GM21825 (cell line): Measurements from ENCODE around the gene RAB31.
"Not testable (repeated sequence)": the region's sequence is repeated elsewhere in the genome, so short reads cannot be mapped to it uniquely, and the experiment has no call there.

Source experiments
- ATAC-seq: cut with Tn5 transposase; IDR thresholded peaks from one replicate; pipeline ENCODE4 v1.9.1; 2021; ENCODE audit warnings: mild to moderate bottlenecking, moderate library complexity; ENCODE audit not compliant: unreplicated experiment

RAB31 gene

DNA sequence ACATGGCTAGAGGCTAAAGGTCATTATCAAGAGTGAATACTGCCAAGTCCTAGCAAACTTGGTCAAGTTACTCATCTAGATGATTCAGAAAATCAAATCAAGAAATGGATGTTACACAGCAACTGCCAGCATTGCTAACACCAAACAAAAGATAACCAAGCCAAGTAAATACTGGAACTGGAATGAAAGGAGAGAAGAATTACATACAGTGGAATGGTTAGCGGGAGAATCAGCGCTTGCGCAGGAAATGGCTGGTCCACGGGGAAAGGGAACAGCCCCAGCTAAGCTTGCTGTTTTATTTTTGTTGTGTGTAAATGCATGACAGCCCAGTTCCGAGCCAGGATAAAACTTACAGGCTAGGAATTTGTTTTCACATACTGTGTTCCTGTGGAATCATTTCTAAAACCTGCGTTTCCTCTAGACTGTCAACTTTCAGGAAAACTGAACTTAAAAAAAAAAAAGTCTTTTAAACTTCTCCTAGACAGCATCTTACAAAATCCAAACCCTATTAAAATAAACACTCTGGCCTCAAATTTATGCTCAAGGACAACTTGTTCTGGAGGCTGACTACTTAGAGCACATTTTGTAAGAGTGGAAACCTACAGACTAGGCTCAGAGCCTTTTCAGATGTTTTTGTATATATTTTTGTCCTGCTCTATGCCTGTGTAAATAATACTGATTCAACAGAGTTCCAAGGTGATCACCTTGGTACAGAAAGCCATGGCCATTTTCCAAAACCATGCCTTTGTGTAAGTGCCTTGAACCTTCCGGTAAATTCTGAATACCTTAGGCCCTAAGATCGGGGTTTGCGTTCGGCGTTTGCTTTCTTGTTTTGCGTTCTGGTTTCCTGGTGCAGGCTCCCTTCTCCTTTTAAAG, 146.9 kb downstream of the RAB31 start:
- ATAC-seq, result no peak

DNA sequence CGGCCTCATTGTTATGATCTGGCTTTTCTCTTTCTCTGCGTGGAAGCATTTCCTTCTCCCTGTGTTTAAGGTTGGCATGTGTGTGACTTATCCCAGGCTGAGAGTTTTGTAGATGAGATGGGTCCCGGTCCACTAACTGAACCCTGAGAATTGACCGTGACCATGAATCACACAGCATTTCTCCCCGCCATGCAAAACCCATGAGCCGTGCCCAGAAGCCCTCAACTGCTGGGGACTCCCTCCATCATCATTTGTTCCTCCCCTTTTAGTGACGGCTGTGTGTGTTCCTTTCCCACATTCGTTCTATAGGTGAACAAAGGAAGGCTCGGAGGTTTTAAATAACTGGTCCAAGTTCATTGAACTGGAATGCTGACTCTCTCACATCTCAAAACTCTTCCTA, 147.6 kb downstream of the RAB31 start:
- ATAC-seq, result no peak

DNA sequence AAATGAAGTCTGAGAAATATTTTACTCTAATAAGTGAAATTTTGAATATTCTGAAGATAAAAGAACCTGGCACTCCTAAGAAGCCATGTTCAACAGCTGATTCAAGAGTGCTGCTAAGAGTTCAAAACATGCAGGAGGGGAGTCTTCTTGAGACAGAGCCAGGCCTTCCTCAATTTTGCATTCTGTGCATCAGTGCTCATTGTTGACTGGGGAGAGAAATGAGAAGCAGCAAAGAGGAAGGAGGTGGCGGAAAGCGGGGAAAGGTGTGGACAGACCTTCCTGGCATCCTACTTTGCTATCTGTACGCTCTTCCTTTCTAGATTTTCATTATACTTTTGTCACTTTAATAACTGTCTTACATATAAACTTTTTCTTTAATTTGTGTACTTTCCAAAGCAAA, 148.0 kb downstream of the RAB31 start:
- ATAC-seq, result no peak

DNA sequence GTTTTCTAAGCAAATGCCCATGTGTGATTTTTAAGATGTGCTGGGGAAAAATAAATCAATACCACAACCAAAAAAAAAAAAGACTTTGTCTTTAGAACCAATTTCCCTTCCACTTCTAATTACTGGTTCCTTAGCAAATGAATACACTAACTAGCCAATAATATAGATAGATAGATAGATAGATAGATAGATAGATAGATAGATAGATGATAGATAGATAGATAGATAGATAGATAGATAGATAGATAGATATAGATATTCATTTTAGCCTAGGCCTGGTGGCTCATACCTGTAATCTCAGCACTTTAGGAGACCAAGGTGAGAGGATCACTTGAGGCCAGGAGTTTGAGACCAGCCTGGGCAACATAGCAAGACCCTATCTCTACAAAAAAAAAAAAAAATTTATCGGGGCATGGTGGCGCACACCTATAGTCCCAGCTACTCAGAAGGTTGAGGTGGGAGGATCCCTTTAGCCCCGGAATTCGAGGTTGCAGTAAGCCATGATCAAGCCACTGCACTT, 149.4 kb downstream of the RAB31 start:
- not testable (repeated sequence) for ATAC-seq

DNA sequence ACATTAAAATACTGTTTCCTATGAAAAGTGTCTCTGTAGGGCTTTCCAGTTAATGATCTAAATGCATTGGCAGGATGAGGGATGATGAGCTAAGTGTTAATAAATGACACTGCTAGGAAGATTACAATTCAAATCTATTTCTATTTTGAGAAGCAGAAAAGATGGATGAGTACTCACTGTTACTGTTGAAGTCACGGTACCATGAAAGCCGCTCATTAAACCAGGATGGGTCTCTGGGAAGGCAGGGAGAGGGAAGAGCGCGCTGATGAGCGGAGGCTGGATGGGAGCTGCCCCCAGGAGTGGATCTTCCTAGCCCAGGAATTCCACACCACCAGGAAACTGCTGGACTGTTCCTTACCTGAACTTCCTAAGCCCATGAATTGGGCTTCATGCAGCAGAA, 150.5 kb downstream of the RAB31 start:
- ATAC-seq, result no peak

DNA sequence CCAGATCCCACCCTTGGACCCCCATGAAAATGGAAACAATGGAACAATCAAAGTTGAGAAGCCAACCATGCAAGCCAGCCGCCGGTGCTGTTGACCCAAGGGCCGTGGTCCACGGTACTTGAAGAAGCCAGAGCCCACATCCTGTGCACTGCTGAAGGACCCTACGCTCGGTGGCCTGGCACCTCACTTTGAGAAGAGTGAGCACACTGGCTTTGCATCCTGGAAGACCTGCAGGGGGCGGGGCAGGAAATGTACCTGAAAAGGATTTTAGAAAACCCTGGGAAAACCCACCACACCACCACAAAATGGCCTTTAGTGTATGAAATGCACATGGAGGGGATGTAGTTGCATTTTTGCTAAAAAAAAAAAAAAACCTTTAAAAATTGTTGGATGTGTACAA, 151.1 kb downstream of the RAB31 start:
- ATAC-seq, result no peak

DNA sequence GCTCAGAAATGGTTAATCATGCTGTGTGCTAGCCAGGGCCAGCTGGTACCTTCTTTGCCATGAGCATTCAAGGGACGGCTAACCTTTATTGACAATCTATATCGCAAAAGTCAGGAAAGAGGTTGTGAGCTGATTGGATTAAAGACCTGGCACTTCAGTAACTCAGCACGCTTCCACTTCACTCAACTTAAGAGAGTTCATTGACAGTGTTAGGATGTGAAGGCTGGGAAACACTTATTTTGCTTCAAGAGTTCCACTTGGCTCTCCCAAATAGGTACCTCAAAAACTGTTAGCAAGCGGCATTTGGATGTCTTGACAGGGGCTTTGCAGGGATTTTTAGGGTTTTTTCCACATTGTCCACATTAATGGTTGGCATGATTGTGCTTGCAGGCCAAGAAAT, 152.6 kb downstream of the RAB31 start:
- no peak for ATAC-seq

DNA sequence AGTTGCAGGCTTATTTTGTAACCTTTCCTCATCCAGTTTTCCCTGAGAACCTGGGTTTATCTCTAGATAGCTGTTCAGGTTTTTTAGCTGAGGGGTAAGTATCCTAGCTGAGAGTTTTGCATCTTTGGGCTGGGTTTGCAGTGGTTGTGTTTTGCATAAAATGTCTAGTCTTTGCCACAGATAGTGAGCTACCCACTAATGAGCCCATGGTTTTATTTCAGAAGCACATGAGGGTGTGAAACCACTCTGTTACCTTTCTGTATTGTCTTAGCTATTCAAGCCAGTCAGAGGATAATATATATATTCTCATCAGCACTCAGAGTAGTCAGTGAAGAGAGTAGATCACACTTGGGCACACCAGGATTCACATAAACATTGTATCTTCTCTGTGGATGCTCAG, 153.1 kb downstream of the RAB31 start:
- ATAC-seq, result peak; percentile 73

DNA sequence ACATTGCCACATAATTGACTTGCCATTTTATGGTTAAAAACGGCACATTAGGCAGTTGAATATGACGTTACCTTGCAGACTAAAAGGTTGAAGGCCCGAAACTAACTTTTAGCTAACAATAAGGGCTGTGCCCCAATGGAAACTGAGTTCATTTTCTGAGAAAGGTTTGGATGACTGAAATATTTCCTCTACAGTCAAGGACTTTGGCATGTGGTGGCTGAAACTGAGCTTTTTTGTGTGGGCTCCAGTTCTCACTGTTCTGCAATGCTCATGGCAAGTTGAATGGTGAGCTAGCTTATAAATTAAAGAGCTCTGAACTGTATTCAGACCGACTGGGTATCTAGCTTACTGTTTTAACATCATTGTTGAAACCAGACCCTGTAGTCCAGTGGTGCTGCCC, 153.8 kb downstream of the RAB31 start:
- no peak for ATAC-seq

DNA sequence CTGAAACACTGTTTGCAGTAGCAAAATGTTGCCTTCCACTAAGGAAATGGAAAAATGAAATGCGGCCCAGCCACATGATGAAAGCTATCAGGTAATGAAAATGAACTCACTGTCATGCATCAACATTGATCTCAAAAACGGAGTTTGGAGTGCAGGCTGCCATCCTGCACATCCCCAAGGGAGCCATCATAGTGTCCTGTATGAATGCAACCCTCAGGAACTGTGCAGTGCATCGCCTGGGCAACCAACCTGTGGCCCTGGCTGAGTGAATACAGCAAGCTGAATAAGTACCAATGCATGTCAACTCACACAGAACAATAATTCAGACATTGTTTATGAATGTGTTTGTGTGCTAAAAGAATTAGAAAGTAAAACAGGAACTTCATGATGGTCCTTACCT, 154.6 kb downstream of the RAB31 start:
- no peak for ATAC-seq

DNA sequence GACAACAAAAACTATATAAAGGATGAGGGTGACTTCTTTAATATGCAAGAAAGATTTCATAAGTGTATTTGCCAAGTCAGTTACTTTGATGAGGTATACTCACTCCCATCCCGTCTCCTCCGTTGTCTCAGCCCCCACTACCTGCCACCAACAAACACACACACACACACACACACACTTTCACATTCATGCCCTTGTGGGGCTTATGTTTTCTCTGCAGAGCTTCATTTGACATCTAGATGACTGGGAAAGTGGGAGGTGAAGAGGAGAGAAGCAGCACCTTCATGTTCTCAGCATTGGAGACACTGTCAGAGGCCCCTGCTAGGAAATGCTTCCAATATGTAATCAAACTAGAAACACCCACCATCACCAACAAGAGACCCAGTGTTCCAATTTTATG, 155.2 kb downstream of the RAB31 start:
- no peak for ATAC-seq

DNA sequence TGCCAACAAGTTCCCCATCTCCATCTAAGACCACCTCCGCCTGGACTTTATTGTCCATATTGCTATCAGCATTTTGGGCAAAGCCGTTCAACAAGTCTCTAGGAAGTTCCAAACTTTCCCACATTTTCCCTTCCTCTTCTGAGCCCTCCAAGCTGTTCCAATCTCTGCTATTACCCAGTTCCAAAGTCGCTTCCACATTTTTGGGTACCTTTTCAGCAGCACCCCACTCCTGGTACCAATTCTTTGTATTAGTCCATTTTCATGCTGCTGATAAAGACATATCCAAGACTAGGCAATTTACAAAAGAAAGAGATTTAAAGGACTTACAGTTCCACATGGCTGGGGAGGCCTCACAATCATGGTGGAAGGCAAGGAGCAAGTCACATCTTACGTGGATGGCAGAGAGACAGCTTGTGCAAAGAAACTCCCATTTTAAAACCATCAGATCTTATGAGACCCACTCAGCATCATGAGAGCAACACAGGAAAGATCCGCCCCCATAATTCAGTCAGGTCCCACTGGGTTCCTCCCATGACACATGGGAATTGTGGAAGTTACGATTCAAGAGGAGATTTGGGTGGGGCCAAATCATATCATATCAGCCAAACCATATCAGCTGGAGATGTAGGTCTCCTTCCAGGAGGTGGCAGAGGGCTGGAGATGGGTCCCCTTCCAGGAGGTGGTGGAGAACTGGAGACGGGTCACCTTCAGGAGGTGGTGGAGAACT, 157.8 kb downstream of the RAB31 start:
- ATAC-seq, result no peak

DNA sequence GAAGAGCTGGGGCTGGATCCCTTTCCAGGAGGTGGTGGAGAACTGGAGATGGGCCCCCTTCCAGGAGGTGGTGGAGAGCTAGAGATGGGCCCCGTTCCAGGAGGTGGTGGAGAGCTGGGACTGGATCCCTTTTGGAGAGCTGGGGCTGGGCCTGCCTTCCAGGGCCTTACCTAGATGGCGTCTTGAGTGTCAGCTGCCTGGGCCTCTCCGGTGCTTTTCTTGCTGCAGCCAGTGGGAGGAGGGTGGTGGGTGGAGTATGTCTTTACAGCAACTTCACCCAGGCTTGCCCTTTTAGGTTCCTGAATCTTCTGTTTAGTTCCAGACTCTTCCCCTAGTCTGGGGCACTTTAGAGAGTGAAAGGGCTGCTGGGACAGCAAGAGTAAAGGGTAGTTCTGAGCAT, 158.5 kb downstream of the RAB31 start:
- no peak for ATAC-seq

DNA sequence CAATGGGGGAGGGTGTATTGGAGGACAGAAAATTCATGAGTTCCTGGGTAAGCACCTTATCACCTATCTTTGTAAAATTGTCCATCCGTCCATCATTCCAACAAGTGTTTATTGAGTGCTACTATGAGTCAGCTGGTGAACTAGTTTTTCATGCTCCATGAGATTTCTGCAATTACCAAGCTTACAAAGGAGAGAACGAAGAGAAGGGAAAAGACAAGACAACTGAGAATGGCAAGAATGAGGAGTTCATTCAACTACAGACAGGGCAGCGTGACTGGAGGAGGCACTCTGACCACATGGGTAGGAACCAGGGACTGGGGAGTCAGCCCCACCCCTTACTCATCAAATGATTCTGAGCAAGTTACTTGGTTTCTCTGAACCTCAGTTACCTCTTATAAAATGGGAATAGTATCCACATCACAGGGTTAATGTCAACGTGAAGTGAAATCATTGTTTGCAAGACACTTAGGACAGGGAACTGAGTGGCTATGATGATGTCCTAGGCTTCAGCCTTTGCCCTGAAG, 159.0 kb downstream of the RAB31 start:
- ATAC-seq, result no peak

DNA sequence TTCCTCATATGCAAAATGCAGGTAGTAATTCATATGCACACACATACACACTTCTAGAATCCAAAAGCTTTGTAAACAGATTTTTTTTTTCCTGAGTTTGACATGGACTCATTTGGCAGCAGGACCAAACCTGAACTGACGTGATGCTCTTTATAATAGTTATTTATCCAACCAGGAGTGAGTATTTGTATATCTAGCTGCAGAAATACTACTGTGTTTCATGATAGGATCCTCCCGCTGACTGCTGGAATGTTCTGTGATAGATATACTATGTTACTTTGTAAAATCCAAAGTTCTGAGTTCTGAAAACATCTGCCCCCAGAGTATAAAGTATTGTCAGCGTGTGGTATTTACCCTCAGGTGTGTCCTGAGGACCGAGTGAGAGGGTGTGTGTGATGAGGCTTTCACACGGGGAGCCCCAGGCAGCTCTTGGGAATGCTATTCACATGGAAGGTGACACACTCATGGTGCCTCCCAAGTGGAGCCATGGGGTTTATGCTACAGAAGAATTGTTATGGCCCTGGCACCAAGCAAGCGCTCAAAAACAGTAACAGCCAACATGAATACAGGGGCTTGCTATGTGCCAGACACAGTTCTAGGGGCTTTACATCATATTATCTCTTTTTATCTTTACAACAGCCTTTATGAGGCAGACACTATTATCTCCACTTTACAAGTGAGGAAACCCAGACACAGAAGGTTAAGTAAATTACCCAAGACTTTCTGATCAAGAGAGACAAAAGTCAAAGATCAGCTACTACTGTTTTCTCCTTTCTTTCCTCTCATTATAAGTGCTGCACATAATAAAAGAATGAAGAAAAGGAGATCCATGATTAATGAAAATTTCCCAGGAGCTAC, 161.0 kb downstream of the RAB31 start:
- ATAC-seq, result no peak

DNA sequence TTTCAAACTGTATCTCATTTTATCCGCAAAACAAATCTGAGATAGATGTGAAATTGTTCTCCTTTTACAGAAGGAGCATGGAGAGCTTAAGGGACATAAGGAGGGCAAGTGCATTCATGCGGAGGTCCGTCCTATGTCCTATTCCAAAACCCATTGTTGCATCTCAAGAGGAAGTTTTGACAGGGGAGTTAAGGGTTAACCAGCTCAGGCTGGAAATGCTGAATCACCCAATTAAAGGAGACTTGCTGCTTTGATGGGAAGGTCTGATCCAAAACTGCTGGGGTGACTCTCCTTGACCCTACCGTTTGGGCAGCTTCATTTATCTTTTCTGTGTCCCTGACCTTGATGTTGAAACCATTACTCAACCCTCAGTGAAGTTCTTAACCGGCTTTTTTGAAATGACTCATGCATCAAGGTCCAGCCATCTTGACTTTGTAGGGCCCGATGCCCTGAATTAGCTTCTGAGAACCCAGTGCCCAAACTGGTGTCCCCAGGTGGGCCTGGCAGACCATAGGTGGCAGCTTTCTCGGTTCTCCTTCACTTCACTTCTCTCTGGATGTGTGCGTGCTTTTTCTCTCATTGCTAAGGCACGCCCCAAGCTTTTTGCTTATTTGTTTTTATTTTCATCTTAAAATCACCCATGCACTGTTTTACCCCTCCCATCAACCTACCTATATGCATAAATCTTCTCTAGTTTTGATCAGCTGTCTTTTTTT, 161.8 kb downstream of the RAB31 start:
- peak; percentile 54 for ATAC-seq

DNA sequence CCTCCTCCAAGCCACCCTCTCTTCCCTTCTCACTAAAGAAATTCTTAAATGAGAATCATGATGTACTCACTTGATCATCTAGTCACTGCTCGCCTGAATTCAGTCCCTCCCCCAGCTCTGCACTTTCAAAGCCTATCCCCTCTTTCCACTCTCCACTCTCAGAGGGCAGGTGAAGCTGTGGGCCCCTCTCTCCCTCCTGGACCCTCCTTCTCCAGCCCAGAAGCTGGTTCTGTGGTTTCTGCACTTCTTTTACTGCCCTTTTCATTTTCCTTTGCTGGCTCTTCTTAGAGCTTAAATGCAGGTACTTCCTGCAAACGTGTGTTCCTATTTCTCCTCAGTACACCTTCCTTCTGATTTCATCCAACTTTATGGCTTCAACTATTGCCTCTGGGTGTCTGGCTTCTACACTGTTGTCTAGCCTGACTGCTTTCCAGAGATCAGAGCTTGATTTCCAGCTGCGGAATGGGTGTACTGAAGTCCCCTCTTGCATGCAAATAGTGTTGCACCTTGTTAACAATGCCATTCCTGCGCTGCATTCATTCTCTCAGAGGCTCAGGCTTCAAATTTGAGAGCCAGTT, 162.4 kb downstream of the RAB31 start:
- no peak for ATAC-seq

DNA sequence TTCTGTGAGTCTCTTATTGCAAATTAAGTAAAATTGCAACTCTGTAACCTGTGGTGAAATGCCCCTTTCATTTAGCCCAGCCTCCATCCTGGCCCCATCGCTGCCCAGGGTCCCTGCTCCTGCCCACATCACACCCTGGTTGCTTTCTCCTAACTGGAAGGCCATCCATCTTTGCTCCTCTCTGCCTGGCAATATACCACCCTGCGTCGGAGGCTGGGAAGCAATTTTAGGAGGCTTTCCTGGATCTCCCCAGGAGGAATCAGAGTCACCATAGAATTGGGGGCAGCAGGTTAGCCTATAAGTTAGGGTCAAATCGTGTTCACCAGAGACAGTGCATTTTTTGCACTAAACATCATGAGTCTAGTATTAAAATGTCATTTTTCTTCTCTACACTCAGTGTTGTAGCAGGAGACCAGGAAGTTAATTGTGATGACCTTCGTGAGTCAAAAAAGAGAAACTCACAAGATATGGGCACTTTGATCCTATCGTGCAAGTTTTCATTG, 163.2 kb downstream of the RAB31 start:
- no peak for ATAC-seq

DNA sequence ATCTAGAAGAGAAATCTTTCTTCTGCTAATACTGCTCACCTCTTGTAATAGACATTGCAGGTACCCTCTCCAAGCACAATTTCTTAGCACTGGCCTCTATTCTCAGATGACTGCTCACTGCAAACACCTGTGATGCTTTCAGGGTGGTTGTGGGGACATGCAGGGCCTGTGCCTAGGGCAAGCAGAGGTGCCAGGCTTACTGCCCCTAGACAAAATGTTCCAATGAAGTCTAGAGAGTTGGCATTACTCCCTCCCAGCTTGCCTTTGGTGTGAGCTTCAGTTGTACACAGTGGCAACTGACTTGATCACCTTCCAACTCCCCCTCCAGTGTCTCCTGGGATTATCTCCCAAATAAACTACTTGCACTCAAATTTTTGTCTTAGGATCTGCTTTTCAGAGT, 164.7 kb downstream of the RAB31 start:
- ATAC-seq, result no peak

DNA sequence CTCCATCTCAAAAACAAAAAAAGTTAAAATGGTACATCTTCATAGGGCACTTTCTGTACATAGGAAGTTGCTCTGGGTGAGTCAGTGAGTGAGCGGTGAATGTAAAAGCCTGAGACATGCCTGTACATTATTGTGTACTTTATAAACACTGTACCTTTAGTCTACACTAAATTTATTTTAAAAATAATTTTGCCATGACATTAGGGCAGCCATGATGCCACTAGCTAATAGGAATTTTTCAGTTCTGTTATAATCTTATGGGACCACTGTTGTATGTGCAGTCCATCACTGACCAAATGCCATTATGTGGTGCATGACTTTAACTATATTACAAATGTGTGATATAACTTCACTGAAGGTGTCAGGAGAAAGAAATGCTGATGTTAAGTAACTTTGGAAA, 166.6 kb downstream of the RAB31 start:
- ATAC-seq, result no peak
